Lung microvascular endothelial cell (primary cell): ENCODE measurements around the gene DAGLA. TPM values are rescaled to one million over a fixed set of nuclear protein-coding genes. Genes with fewer than 3 reads are reported as not detected.

Source experiments
- DNase-seq, 2 donors: peaks; one replicate each; pipeline versions ENCODE4 v3.0.0 to v3.0.0-alpha.2; 2010; ENCODE audit warnings: low read depth in 2 of 2
- total RNA-seq: library from RNA; depleted of rRNA; stranded (reverse); fragments of >200 nt; gene quantifications from 2 replicates; pipeline ENCODE4 v1.2.1, GENCODE V29; 2014

Gene DAGLA
- total RNA-seq, 1 donor from 2014 or later = 3.0 TPM

- DNase-seq = no peak
Measured at GRCh38 chr11:61760946-61761345, 80.8 kb downstream of the DAGLA start.

- DNase-seq = no peak
Measured at GRCh38 chr11:61761440-61762222, 81.4 kb downstream of the DAGLA start.

- DNase-seq = no peak
Measured at GRCh38 chr11:61762223-61762615, 82.0 kb downstream of the DAGLA start.

GRCh38 chr11:61762798-61763197 is 82.6 kb downstream of the DAGLA start:
- DNase-seq = no peak

GRCh38 chr11:61763930-61764605 is 83.9 kb downstream of the DAGLA start:
- DNase-seq = no peak

- no peak for DNase-seq
Measured at GRCh38 chr11:61764606-61765260, 84.5 kb downstream of the DAGLA start.

GRCh38 chr11:61765550-61766253 is 85.5 kb downstream of the DAGLA start:
- no peak for DNase-seq

- peak; percentile 17 for DNase-seq
Measured at GRCh38 chr11:61766353-61766841, 86.2 kb downstream of the DAGLA start.

GRCh38 chr11:61768376-61769076 is 88.3 kb downstream of the DAGLA start:
- no peak for DNase-seq

GRCh38 chr11:61769169-61769920 is 89.2 kb downstream of the DAGLA start:
- DNase-seq = no peak

- no peak for DNase-seq
Measured at GRCh38 chr11:61769946-61770683, 89.9 kb downstream of the DAGLA start.

- DNase-seq = no peak
Measured at GRCh38 chr11:61771195-61771894, 91.2 kb downstream of the DAGLA start.

- no peak for DNase-seq
Measured at GRCh38 chr11:61771985-61772455, 91.8 kb downstream of the DAGLA start.

GRCh38 chr11:61773356-61773755 is 93.2 kb downstream of the DAGLA start:
- DNase-seq = no peak

- DNase-seq = no peak
Measured at GRCh38 chr11:61773809-61774208, 93.6 kb downstream of the DAGLA start.

- DNase-seq = no peak
Measured at GRCh38 chr11:61774411-61774810, 94.2 kb downstream of the DAGLA start.

GRCh38 chr11:61775106-61775505 is 94.9 kb downstream of the DAGLA start:
- no peak for DNase-seq

GRCh38 chr11:61775606-61776554 is 95.7 kb downstream of the DAGLA start:
- DNase-seq = no peak
